ENCODE results near the gene TMPRSS3.

Gene TMPRSS3

DNA sequence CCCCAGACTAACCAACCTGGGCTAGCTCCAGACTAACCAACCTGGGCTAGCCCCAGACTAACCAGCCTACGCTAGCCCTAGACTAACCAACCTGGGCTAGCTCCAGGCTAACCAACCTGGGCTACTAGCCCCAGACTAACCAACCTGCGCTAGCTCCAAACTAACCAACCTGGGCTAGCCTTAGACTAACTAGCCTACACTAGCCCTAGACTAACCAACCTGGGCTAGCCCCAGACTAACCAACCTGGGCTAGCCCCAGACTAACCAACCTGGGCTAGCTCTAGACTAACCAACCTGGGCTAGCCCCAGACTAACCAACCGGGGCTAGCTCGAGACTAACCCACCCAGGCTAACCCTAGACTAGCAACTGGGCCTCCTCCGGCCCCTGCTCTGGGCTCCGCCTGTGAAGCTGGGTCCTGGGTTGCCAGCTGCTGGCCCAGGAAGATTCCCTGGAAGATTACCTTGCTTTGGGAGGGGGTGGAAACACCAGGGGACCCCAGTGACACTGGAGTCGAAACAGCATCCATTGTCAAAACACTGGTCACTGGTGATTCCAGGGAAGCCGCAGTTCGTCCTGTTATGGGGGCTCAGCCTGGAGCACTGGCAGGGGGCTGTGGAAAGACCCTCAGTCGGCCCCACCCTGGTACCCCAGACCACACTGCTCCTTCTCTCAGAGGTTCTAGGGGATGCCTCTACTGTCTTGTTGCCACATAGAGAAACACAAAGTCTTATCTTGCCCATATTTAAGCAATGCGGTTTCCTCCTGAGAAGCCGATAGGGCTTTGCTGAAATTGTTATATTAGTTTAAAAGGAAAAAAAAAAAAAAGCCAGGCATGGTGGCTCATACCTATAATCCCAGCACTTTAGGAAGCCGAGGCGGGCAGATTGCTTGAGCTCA lies 46.2 kb downstream of the TMPRSS3 start:
- no peak for DNase-seq

GRCh38 chr21:42348762-42349161 lies 47.1 kb downstream of the TMPRSS3 start:
- no peak for DNase-seq

DNA sequence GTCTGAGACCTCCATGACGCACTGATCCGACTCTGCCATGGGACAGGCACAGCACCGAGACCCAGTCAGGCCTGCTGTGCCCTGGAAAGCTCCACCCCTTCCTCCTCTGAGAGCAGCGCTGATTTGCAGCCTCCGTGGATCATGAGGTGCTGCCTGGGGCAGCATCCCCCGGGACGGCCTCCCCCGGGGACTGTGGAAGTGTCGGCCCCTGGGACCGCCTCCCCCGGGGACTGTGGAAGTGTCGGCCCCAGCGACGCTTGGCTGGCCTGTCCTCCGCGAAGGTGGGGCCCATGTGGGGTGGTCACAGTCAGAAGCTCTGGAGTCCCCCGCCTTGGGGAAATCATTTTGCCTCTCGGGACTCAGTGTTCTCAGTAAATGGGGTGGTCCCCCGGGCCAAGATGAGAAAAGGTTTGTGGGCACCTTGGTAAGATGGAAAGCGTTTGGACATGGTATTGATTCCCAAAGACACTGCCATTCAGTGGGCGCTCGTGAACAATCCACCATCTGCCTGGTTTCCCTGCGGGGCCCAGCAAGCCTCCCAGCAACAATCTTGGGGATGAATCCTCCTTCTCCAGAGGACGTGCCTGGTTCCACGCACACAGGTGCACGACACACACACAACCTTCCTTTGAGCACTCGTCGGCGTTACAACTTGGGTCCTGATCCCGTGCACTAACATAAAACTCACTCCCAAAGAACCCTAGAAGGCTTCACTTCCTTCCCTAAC lies 48.1 kb downstream of the TMPRSS3 start:
- DNase-seq = no peak

- no peak for DNase-seq
Measured at GRCh38 chr21:42346866-42347600, 48.8 kb downstream of the TMPRSS3 start.

DNA sequence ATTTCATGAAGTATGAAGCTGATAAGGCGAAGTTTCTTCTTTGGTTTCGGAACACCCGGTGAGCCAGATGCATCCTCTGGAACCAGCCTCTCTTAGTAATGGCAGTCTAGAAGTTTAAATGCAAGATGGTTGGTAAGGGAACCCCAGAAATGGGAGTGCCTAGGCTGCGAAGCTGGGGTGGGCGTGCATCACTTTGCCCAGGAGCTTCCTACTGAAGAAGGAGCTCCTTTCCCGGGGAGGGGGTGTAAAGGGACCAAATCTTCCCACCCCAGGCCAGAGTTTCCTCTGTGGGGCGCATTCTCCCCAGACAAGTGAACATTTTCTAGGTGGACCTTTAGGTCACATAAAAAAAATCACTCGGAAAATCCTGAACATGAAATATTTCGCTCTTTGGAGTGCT lies 49.4 kb downstream of the TMPRSS3 start:
- no peak for DNase-seq

DNA sequence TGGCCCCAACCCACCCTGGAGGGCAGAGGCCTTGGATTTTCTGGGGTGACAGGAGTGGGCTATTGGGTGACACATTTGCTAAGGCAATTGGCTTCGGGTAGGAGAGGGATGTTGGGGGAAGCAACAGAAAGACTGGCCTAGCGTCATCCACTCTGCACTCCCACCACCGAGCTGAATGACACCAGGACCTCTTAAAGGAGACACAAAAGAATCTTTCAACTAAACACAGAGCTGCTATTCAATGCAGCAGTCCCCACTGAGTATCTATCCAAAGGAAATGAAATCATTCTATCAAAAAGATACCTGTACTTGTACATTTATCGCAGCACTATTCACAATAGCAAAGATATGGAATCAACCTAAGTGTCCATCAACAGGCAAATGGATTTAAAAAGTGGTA lies 51.2 kb downstream of the TMPRSS3 start:
- DNase-seq = no peak

GRCh38 chr21:42343963-42344510 lies 51.8 kb downstream of the TMPRSS3 start:
- no peak for DNase-seq

- DNase-seq = no peak
Measured at GRCh38 chr21:42343556-42343955, 52.3 kb downstream of the TMPRSS3 start.

DNA sequence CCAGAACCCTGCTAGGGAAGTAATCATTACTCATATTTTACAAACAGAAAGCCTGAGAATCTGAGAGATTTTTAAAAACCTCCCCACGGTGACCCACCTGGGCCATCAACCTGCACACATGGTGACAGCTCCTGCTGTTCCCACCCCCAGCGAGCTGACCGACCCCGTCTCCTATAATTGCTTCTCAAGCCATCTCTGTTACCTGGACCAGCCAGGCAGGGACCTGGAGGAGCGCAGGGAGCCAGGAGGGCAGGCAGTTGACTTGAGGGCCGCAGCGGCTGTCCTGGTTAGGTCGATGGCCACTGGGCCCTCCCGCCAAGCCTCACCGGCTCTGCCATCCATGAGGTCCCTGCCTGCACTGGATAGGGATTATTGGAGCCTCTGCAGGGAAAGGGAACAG lies 52.8 kb downstream of the TMPRSS3 start:
- no peak for DNase-seq

DNA sequence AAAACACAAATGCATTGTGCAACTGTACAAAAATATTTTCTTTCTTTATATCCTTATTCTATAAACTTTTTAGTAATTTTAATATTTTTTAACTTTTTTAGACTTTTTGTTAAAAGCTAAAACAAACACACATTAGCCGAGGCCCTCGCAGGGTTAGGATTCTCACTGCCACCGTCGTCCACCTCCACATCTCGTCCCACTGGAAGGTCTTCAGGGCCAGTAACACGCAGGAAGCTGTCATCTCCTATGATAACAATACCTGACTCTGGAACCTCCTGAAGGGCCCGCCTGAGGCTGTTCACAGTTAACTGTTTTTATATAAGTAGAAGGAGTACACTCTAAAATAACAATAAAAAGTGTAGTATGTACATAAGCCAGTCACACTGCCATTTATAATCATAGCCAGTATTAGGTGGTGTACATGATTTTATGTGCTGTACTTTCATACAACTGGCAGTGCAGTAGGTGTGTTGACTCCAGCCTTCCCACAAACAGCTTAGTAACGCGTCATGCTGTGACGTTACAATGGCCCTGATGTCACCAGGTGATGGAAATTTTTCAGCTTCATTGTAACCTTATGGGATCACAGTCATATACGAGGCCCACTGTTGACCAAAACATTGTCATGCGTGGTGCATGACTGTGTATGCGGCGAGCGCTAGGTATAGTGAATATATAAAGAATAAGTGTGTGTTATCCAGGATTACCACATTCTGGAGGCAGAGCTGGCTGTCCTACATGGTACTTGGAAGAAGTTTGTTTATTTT lies 53.9 kb downstream of the TMPRSS3 start:
- DNase-seq = no peak

DNA sequence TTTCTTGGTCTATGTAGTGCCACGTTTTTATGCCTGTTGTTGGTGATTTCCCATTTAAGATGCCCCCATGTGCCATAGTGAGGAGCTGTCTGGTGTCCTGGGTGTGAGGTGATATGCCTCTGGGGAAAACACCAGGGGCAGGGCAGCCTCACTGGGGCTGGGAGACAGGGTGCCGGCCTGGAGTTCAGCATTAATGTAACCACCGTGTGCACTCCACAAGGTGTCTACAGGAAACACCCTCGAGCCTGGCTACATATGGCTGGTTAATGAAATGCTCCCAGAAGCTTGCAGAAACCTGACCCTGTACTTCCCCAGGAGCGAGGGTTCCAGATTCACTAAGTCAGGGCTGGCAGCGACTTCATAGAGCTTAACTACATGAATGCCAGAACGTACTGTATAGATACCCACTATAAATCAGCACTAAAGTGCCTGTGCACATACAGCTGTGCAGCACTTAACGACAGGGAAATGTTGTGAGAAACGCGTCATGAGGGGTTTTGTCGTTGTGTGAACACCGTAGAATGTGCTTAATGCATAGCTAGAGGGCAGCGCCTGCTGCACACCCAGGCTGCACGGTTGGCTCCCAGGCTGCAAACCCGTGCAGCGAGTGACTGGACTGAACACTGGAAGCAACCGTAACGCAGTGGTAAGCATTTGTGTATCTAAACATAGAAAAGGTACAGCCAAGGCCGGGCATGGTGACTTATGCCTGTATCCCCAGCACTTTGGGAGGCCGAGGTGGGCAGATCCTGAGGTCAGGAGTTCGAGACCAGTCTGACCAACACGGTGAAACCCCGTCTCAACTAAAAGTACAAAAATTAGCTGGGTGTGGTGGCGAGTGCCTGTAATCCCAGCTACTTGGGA lies 55.4 kb downstream of the TMPRSS3 start:
- no peak for DNase-seq

GRCh38 chr21:42338729-42339715 lies 56.8 kb downstream of the TMPRSS3 start:
- DNase-seq = no peak

DNA sequence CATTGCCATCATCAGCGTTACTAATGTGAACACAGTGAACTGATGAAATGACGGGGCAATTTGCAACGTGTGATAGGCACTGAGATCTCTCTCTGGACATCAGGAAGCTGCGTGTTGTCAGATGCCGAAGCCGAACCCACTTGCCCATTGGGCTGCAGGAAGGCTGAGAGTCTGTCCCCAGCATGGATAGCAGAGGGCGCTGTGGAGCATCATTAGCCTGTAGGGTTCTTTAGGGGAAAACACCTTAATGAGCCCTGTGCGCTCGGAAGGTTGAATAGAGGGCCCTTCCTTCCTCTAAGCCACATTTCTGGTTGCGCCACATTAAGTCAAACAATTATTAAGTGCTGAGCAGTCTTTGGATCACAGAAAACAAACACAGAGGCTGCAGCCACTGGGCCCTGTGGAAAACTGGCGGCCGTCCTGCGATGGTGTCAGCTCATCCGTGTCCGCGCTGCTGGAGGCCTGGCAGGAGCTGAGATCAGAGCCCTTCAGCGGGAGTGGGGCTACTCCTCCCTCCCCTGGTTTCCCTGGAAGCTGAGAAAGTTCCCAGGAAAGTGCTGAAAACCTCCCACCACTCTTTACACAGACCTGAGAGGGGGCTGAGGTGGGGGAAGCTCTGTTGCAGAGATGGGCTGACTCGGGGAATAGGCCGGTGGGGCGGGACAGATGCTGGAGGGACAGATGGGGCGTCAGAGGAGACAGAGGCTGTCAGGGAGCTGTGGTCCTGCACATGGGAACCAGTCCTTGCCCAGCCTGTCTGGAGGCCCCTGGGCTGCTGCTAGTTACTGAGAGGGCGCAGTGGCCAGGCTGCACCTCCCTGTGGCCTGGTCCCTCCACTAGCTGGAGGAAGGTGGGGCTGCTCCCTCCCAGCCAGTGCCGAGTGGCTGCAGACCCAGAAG lies 57.8 kb downstream of the TMPRSS3 start:
- peak; percentile 62 for DNase-seq

DNA sequence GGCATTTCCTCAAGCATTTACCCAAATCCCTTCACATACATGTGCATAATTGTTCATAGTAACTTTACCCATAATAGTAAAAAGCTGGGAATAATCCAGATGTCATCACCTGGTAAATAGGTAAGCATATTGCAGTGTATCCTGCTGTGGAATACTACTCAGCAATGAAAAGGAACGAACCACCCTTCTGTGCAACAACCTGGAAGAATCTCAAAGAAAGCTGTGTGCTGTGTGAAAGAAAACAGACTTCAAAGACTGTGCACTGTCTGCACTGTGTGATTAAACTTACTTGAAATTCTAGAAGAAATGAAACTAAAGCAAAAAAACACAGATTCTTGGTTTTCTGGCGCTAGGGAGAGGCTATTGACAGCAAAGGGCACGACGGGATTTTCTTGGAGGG lies 58.6 kb downstream of the TMPRSS3 start:
- no peak for DNase-seq

- DNase-seq = peak; percentile 30
Measured at GRCh38 chr21:42336054-42336453, 59.8 kb downstream of the TMPRSS3 start.

DNA sequence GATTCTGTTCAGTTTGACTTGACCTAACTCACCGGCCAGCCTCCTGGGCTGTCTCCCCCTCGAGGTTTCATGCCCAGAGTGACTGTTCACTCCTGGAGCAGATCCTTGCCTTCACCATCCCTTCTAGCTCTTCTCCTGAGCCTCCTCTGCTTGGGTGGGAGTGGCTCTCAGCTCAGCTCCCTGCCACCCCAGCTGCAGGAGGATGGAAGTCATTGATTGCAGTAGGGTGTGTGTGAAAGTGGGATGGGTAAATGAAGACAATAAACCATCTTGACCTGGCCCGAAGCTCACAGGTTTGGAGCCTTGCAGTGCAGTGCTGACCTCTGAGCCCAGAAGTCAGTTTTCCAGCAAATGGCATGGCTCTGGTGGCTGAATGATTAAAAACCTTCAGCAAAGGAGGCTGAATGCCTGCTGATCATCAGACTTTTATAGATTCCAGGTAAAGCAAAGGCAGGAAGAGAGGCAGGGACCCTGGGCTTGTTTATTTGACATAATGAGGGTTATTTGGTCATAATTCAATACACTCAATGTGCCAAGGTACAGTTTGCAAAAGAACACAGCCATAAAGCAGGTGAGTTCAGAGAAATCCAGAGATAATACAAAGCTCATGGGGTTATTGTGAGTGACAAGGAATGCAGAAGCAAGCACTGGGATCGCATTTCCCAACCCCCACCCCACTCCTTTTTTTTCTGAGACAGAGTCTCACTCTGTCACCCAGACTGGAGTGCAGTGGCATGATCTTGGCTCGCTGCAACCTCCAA lies 63.1 kb downstream of the TMPRSS3 start:
- DNase-seq = no peak

DNA sequence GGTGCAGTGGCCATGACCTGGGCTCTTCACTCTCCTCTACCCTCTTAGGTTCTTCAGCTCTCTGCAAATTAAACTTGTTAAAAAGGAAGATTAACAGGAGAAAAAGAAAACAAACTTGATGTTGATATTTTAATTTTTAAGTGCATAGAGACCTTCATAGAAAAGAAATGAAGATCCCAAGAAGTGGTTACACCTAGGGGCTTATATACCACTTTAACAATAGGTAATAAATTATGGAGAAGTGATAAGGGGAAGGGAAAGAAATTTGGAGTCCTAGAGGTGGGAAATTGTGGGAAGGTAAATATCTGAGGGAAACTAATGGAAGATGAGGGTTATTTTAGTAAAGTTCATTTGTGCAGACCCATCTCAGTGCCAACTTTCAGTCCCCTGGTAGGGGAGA lies 64.2 kb downstream of the TMPRSS3 start:
- DNase-seq = no peak

Measured in NCI-H2227 treated with DMSO at 0.1 percent for 48 hours (cell line).